Sigmoid colon (tissue), 4 donors: ENCODE results near the gene TSPAN5.

ENCODE experiments used
- CTCF ChIP-seq, 4 experiments: fragments of 450-650 bp in 3 of 4; fragments of 200-600 bp in 1 of 4; IDR thresholded peaks; one replicate each; pipeline ENCODE4 v1.5.1; 2016 to 2019; ENCODE audit warnings: antibody characterized with exemption in 4 of 4, mild to moderate bottlenecking in 3 of 4, moderate library complexity in 2 of 4
- EP300 ChIP-seq, 4 donors: sonication (generic); formaldehyde crosslinking; IDR thresholded peaks; one replicate each; pipeline ENCODE4 v1.6.1; 2017; ENCODE audit warnings: antibody characterized with exemption in 4 of 4
- POLR2A ChIP-seq, 2 donors: fragments of 450-650 bp; IDR thresholded peaks; one replicate each; pipeline ENCODE4 v1.6.1; 2016; ENCODE audit warnings: antibody characterized with exemption in 2 of 2, mild to moderate bottlenecking in 2 of 2, moderate library complexity in 2 of 2

GRCh38 chr4:98669577-98669976 lies 11.2 kb upstream of the TSPAN5 start:
- no peak for TF ChIP-seq EP300 (IDR thresholded peaks at IDR 0.05)
- TF ChIP-seq CTCF (IDR thresholded peaks at IDR 0.05): no peak
- no peak for TF ChIP-seq POLR2A (IDR thresholded peaks at IDR 0.05)
